GM12891 (cell line): ENCODE measurements around the gene CDKN2AIP.

Source experiments
- POLR2AphosphoS5 ChIP-seq: IDR thresholded peaks from 2 replicates; pipeline ENCODE4 v1.6.1; 2011; ENCODE audit warnings: low read depth, low read length, control low read depth
- SPI1 ChIP-seq: IDR thresholded peaks from 2 replicates; pipeline ENCODE4 v1.6.1; 2011; ENCODE audit warnings: low read depth, low read length, control low read depth

DNA sequence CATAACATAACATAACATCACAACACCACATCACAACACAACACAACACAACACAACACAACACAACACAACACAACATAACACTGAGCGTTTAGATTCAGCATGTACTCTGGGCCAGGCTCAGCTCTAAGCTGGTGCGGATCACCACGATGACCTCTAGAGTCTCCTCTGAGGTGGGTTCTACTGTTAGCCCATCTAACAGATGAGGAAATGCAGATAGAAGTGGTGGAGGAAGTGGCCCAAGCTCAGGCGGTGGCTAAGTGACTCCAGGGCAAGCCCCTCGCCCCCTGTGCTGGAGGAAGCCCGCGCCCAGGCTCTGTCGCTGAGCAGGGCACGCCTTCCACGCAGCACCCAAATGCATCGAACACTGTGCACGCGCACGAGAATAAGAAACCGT, 45.3 kb upstream of the CDKN2AIP start:
- no peak for TF ChIP-seq SPI1
- TF ChIP-seq POLR2AphosphoS5, result no peak
